Epithelial cell of proximal tubule (primary cell): ENCODE data around the gene GRK7. TPM values are rescaled to one million over a fixed set of nuclear protein-coding genes. Genes with fewer than 3 reads are reported as not detected.

Experiments
- DNase-seq: peaks from one replicate; pipeline ENCODE4 v3.0.0-alpha.2; 2011; ENCODE audit warnings: low read depth
- H3K4me3 ChIP-seq: 2 replicates; pipeline ENCODE4 v1.5.1; 2011; ENCODE audit warnings: low read depth, mild to moderate bottlenecking, low read length
- total RNA-seq: library from RNA; depleted of rRNA; stranded (reverse); fragments of >200 nt; gene quantifications from 2 replicates; pipeline ENCODE4 v1.2.3, GENCODE V29; 2015
- TF ChIP-seq, protein P1 (sequence below): conservative IDR thresholded peaks from 2 replicates; pipeline ENCODE4 v1.5.1; 2012; ENCODE audit warnings: low read depth, mild to moderate bottlenecking, low read length

GRK7 gene
- total RNA-seq, 1 donor from 2014 or later: not detected

DNA sequence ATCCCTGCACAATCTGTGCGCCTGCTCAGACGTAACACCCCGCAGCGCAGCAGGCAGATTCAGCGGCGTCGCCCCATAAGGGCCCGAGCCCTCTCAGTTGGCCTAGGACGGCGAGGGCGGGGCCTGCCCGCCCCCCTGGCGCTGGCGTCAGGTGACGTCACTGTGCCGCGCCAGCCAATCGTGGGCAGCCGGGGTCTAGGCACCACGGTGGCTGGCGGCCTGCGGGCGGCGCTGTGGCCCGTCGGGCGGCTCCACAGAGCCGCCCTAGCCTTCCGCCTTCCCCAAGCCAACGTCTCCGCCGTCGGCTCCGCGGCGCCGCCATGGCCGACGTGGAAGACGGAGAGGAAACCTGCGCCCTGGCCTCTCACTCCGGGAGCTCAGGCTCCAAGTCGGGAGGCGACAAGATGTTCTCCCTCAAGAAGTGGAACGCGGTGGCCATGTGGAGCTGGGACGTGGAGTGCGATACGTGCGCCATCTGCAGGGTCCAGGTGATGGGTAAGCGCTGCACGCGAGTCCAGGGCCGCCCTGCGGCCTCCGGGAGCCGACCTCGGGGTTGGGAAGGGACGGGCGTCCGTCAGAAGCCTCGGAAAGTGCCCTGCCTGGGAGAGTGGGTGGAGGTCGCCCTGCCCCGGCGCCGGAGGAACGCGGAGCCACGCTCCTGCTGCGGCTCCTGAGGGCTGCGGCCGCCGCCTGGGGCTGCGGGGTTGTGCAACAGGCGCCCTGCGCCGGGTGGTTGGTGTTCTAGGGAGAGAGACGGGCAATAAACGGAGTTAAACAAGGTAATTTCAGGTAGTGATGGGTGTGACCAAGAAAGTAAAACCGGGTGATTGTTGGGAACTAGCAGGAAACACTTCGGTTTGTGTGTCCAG lies 25.0 kb upstream of the GRK7 start, which contains the start of gene RNF7:
Gene RNF7, plus strand, starts transcription at position 277 of the 869 bp plus-strand sequence. Its CDS starts 44 bp downstream, at position 321.
- H3K4me3 ChIP-seq: peak within 1 kb of the TSS; percentile 68
- TF ChIP-seq, protein P1, sequence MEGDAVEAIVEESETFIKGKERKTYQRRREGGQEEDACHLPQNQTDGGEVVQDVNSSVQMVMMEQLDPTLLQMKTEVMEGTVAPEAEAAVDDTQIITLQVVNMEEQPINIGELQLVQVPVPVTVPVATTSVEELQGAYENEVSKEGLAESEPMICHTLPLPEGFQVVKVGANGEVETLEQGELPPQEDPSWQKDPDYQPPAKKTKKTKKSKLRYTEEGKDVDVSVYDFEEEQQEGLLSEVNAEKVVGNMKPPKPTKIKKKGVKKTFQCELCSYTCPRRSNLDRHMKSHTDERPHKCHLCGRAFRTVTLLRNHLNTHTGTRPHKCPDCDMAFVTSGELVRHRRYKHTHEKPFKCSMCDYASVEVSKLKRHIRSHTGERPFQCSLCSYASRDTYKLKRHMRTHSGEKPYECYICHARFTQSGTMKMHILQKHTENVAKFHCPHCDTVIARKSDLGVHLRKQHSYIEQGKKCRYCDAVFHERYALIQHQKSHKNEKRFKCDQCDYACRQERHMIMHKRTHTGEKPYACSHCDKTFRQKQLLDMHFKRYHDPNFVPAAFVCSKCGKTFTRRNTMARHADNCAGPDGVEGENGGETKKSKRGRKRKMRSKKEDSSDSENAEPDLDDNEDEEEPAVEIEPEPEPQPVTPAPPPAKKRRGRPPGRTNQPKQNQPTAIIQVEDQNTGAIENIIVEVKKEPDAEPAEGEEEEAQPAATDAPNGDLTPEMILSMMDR: peak; percentile 75
- DNase-seq: peak; percentile 31

DNA sequence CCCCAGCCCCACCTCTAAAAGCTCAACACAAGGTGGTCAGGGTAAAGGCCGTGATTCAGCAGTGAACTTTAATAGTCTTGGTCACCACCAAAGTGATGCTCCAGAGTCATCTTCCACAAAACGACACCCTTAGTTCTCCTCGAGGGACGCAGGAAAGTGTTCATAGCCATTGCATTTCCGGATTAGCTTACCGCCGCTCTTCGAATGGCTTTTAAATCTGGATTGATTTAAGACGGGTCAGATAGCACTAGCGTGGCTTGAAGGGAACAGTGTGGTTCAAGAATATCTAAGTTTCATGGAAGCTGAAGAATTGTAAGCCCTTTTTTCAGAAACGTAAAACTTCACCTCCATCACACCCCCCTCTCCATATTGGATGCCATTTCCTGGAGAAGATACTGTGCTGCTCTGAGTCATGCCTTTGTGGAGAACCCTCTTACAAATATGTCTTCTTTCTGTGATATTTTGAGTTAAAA lies 24.3 kb upstream of the GRK7 start:
- peak overlapping the region; percentile 68 for H3K4me3 ChIP-seq
- TF ChIP-seq, protein P1: no peak
- peak; percentile 6 for DNase-seq

DNA sequence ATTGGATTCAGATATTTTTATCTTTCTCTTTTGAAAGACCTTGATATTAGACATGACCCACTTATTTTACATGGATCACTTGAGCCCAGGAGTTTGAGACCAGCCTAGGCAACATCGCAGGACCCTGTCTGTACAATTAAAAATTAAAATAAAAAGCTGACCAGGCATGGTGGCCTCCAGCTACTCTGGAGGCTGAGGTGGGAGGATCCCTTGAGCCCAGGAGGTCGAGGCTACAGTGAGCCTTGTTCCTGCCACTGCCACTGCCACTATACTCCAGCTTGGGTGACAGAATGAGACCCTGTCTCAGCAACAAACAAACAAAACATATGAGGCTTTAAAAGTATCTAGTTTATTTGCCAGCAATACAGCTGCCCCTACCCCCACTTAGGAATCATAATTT lies 23.5 kb upstream of the GRK7 start:
- TF ChIP-seq, protein P1: no peak

DNA sequence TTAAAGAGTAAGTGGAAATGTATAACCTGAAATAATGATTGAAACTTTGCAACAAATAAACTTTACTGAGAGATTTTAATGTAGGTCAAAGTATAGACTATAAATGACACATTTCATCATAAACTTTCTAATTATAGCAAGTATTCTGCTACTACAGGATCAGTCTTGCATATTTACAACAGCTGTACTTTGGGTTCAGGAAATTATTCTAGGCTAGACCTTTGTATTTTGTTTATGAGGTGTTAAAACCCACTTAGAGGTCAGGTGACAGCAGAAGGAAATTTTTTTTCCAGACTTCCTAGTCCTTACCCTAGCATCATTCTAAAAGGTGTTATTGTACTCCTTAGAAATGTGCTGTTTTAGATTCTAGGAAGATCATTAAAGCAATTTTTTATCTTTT lies 22.9 kb upstream of the GRK7 start:
- TF ChIP-seq, protein P1: no peak
- no peak overlapping the region for H3K4me3 ChIP-seq
- DNase-seq: no peak

More for the DNA sequence above, 23.5 kb upstream of the GRK7 start:
- no peak for DNase-seq
- H3K4me3 ChIP-seq: peak overlapping the region; percentile 68

DNA sequence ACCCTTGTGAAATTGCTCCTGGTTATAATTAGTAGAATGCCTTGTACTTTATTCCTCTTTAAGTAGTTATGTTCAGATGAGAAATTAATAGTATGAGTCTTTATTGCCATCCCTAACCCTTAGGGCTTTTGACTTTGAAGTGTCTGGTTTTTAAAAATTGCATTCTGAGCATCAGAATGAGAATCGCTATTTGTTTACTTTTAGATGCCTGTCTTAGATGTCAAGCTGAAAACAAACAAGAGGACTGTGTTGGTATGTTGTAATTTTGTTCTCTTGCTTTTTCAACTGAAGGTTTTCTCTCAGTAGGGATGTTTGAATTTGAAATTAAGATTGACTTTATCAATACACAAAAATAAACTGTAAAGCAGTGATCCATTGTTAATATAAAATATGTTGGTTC lies 19.9 kb upstream of the GRK7 start:
- DNase-seq: no peak
- TF ChIP-seq, protein P1: no peak
- no peak overlapping the region for H3K4me3 ChIP-seq

DNA sequence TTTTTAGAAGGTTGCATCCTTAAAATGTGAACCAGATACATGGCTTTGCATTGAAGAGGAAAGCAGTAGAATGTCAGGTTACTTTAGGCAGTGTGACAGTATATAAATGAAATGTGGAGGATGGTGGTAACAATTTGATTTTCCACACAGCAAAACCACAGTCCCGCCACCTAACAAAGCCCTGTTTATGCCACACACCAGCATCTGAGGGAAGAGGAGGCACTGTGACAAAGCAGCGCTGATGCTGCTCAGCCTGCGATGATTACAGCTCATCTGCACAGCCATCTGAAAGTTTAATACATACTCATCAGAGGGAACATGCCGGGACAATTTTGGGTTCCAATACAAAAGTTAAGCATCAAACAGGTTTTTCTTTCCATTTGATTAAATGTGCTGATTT lies 16.2 kb upstream of the GRK7 start:
- no peak for DNase-seq
- H3K4me3 ChIP-seq: no peak overlapping the region
- TF ChIP-seq, protein P1: no peak

DNA sequence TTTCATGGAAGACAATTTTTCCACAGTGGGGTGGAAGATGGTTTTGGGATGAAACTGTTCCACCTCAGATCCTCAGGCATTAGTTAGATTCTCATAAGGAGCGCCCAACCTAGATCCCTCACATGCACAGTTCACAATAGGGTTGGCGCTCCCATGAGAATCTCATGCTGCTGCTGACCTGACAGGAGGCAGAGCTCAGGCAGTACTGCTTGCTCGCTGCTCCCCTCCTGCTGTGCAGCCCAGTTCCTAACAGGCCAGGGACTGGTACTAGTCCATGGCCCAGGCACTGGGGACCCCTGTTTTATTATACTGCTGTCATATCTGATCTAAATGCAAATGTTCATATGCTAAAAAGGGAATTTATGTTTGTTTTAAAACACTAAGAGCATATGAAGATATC lies 9.8 kb upstream of the GRK7 start:
- no peak for DNase-seq
- TF ChIP-seq, protein P1: no peak
- no peak overlapping the region for H3K4me3 ChIP-seq
